Tibial nerve (tissue), 4 donors: ENCODE data around the gene ENPP1. TPM values are rescaled to one million over a fixed set of nuclear protein-coding genes. Genes with fewer than 3 reads are reported as not detected.

ENCODE experiments used
- DNase-seq, 2 donors: peaks; one replicate each; pipeline ENCODE4 v3.0.0-alpha.2; 2019; ENCODE audit warnings: low spot score in 2 of 2
- H3K27ac ChIP-seq, 4 donors: fragments of 200-600 bp; sonication (generic) in 3 of 4; one replicate each; pipeline ENCODE4 v1.5.1; 2017 to 2019; ENCODE audit warnings: mild to moderate bottlenecking in 1 of 4
- H3K27me3 ChIP-seq, 2 donors: fragments of 200-600 bp; sonication (generic) in 1 of 2; one replicate each; pipeline versions ENCODE4 v1.5.1 to v1.6.0; 2017 to 2019
- H3K36me3 ChIP-seq, 3 donors: fragments of 200-600 bp; sonication (generic); one replicate each; pipeline ENCODE4 v1.5.1; 2018 to 2019
- H3K4me1 ChIP-seq, 4 donors: fragments of 200-600 bp; sonication (generic) in 3 of 4; one replicate each; pipeline ENCODE4 v1.5.1; 2017 to 2019
- H3K4me3 ChIP-seq, 4 donors: fragments of 200-600 bp; sonication (generic) in 3 of 4; one replicate each; pipeline ENCODE4 v1.5.1; 2017 to 2019; ENCODE audit warnings: mild to moderate bottlenecking in 1 of 4, moderate library complexity in 1 of 4
- H3K9me3 ChIP-seq, 4 donors: fragments of 200-600 bp; sonication (generic) in 3 of 4; one replicate each; pipeline ENCODE4 v1.5.1; 2017 to 2019
- CTCF ChIP-seq, 5 experiments: fragments of 200-600 bp in 3 of 5; fragments of 450-650 bp in 2 of 5; sonication (generic) in 3 of 5; IDR thresholded peaks; one replicate each; pipeline ENCODE4 v1.5.1; 2016 to 2019; ENCODE audit warnings: antibody characterized with exemption in 5 of 5, mild to moderate bottlenecking in 3 of 5, moderate library complexity in 2 of 5
- EP300 ChIP-seq, 2 donors: sonication (generic); formaldehyde crosslinking; IDR thresholded peaks; one replicate each; pipeline ENCODE4 v1.6.1; 2017; ENCODE audit warnings: antibody characterized with exemption in 2 of 2, mild to moderate bottlenecking in 1 of 2
- POLR2A ChIP-seq, 2 donors: fragments of 450-650 bp; IDR thresholded peaks; one replicate each; pipeline ENCODE4 v1.6.1; 2017; ENCODE audit warnings: antibody characterized with exemption in 2 of 2, mild to moderate bottlenecking in 2 of 2, moderate library complexity in 2 of 2
- WGBS, 2 donors: methylation state at CpG; one replicate each; pipeline ENCODE4 v1.1.5; 2018; 5-methylcytosine and 5-hydroxymethylcytosine counted together
- total RNA-seq, 4 donors: library from RNA; depleted of rRNA; stranded (reverse); fragments of >200 nt; gene quantifications; one replicate each; pipeline ENCODE4 v1.1.0, GENCODE V29; 2016

Gene ENPP1
- total RNA-seq, 4 donors from 2014 or later: 11.8 to 22.8 (median 18.7) TPM

- TF ChIP-seq CTCF (IDR thresholded peaks at IDR 0.05): no peak
- TF ChIP-seq EP300 (IDR thresholded peaks at IDR 0.05): no peak
- TF ChIP-seq POLR2A (IDR thresholded peaks at IDR 0.05): no peak
These were observed 42.0 kb downstream of the ENPP1 start for GRCh38 chr6:131849799-131850198.

GRCh38 chr6:131851049-131851769, 43.4 kb downstream of the ENPP1 start:
- WGBS, 2 donors: 89 to 94% methylated on average over 8 of the region's 8 CpGs
- TF ChIP-seq CTCF (IDR thresholded peaks at IDR 0.05) (no peak), EP300 (IDR thresholded peaks at IDR 0.05) (no peak), POLR2A (IDR thresholded peaks at IDR 0.05) (no peak)
- H3K36me3 ChIP-seq: peaks cover 0 to 17% (median 0%) of the 10 kb centered on the region in 3 donors
- no peaks in the 10 kb centered on the region for H3K9me3 ChIP-seq
- H3K4me1 ChIP-seq: no peaks in the 10 kb centered on the region
- H3K27me3 ChIP-seq: no peaks in the 10 kb centered on the region
- no peak overlapping the region for H3K27ac ChIP-seq
- H3K4me3 ChIP-seq: no peak overlapping the region
- DNase-seq: no peak

More at GRCh38 chr6:131849799-131850198, 42.0 kb downstream of the ENPP1 start:
- Histone ChIP-seq H3K27ac (no peak overlapping the region), H3K9me3 (no peaks in the 10 kb centered on the region), H3K4me3 (no peak overlapping the region), H3K36me3 (peaks cover 0 to 9% (median 0%) of the 10 kb centered on the region in 3 donors), H3K27me3 (no peaks in the 10 kb centered on the region), H3K4me1 (no peaks in the 10 kb centered on the region)
- DNase-seq: no peak
- 81 to 84% methylated on average over 6 of the region's 6 CpGs for WGBS, 2 donors

- Histone ChIP-seq H3K4me1 (no peaks in the 10 kb centered on the region), H3K27ac (no peak overlapping the region), H3K27me3 (no peaks in the 10 kb centered on the region), H3K36me3 (peaks cover 0 to 17% (median 0%) of the 10 kb centered on the region in 3 donors), H3K9me3 (no peaks in the 10 kb centered on the region), H3K4me3 (no peak overlapping the region)
- TF ChIP-seq POLR2A (IDR thresholded peaks at IDR 0.05): no peak
- TF ChIP-seq EP300 (IDR thresholded peaks at IDR 0.05): no peak
- TF ChIP-seq CTCF (IDR thresholded peaks at IDR 0.05): no peak
- no peak for DNase-seq
These were observed 44.4 kb downstream of the ENPP1 start for GRCh38 chr6:131852200-131852599.

- WGBS, 2 donors: 52 to 80% methylated on average over 2 of the region's 2 CpGs
These were observed 47.0 kb downstream of the ENPP1 start for GRCh38 chr6:131854803-131855202.

More at GRCh38 chr6:131854803-131855202, 47.0 kb downstream of the ENPP1 start:
- Histone ChIP-seq H3K9me3 (no peaks in the 10 kb centered on the region), H3K4me3 (no peak overlapping the region), H3K36me3 (peaks cover 0 to 17% (median 0%) of the 10 kb centered on the region in 3 donors), H3K4me1 (peaks cover 0 to 6% (median 0%) of the 10 kb centered on the region in 4 donors), H3K27me3 (no peaks in the 10 kb centered on the region), H3K27ac (no peak overlapping the region)
- DNase-seq: no peak
- TF ChIP-seq POLR2A (IDR thresholded peaks at IDR 0.05) (no peak), CTCF (IDR thresholded peaks at IDR 0.05) (no peak), EP300 (IDR thresholded peaks at IDR 0.05) (no peak)
